Breast epithelium (tissue), 4 donors: ENCODE measurements around the gene AFF3. TPM values are rescaled to one million over a fixed set of nuclear protein-coding genes. Genes with fewer than 3 reads are reported as not detected.

ENCODE experiments used
- DNase-seq, 2 donors: peaks; one replicate each; pipeline ENCODE4 v3.0.0-alpha.2; 2019; ENCODE audit warnings: low spot score in 2 of 2
- H3K27ac ChIP-seq, 2 donors: fragments of 200-600 bp; sonication (generic) in 1 of 2; one replicate each; pipeline ENCODE4 v1.5.1; 2016 to 2019; ENCODE audit warnings: mild to moderate bottlenecking in 1 of 2
- H3K27me3 ChIP-seq, 2 donors: fragments of 200-600 bp; sonication (generic) in 1 of 2; one replicate each; pipeline versions ENCODE4 v1.5.1 to v1.6.0; 2017 to 2019; ENCODE audit warnings: control low read depth in 1 of 2, mild to moderate bottlenecking in 1 of 2
- H3K36me3 ChIP-seq: fragments of 200-600 bp; one replicate; pipeline ENCODE4 v1.5.1; 2019
- H3K4me1 ChIP-seq, 2 donors: fragments of 200-600 bp; sonication (generic); one replicate each; pipeline ENCODE4 v1.5.1; 2016 to 2019; ENCODE audit warnings: control low read depth in 1 of 2
- H3K4me3 ChIP-seq, 3 donors: fragments of 200-600 bp; sonication (generic); 1 replicate in 2 of 3; 2 replicates in 1 of 3; pipeline ENCODE4 v1.5.1; 2016 to 2019; ENCODE audit warnings: mild to moderate bottlenecking in 3 of 3, moderate library complexity in 2 of 3
- H3K9me3 ChIP-seq, 2 donors: fragments of 200-600 bp; sonication (generic) in 1 of 2; one replicate each; pipeline ENCODE4 v1.5.1; 2016 to 2019; ENCODE audit warnings: control low read depth in 1 of 2
- POLR2A ChIP-seq: fragments of 450-650 bp; IDR thresholded peaks from one replicate; pipeline ENCODE4 v1.6.1; 2016; ENCODE audit warnings: antibody characterized with exemption, mild to moderate bottlenecking, moderate library complexity
- POLR2AphosphoS5 ChIP-seq, 3 donors: sonication (generic); formaldehyde crosslinking; IDR thresholded peaks; one replicate each; pipeline ENCODE4 v1.6.1; 2017; ENCODE audit warnings: antibody characterized with exemption in 3 of 3
- intact Hi-C: fragments of 100-400 bp; cut with DNase I; formaldehyde crosslinking; loops from one replicate; pipeline ENCODE4 v1.15.1; 2023; ENCODE audit warnings: low total_unique reads
- total RNA-seq, 3 donors: library from RNA; depleted of rRNA; stranded (reverse); fragments of >200 nt; gene quantifications; one replicate each; pipeline ENCODE4 v1.1.0, GENCODE V29; 2016
- TF ChIP-seq, protein P1 (sequence below), 3 donors: fragments of 450-650 bp; IDR thresholded peaks; one replicate each; pipeline ENCODE4 v1.5.1; 2016 to 2017; ENCODE audit warnings: antibody characterized with exemption in 3 of 3, mild to moderate bottlenecking in 3 of 3, moderate library complexity in 3 of 3

The AFF3 gene
- total RNA-seq, 3 donors from 2014 or later = 8.2 to 116 (median 63.6) TPM

DNA sequence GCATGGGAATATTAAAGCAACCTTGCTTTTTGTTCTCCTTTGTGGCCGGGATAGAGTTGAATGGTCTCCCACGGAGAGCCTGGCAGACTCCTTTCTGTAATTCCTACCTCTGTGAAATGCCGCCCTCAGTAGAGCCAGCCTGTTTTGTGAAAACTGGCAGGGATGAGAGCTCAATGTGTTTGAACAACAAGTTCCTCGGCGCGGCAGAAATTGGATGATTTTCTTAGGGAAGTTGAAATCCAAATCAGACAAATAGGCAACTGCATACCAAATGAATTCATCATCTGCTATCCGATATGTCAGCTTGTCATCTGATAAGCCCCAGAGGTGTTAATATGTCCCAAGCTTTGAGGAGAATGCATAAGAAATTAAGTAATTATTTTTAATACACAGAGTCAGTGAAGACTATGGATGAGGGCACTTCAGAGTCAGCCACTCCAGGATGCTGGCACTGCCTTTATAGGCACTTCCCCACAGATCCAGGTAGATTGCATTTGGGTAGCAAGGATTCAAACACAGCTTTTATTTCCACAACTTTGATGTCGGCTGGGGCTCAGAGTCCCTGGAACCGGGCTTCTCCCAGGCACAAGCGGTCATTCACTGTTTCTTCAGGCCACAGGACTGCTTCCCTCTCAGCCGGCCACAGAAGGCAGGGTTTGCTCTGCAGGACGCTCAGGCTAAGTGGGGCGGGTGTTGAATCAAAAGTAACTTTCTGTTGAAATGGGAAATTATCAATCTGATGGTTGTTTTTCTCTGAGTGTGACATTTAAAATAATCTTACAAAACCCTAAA lies 569.8 kb downstream of the AFF3 start:
- no peaks in the 10 kb centered on the region for H3K36me3 ChIP-seq
- DNase-seq = no peak
- no peak overlapping the region for H3K4me3 ChIP-seq
- no peaks in the 10 kb centered on the region for H3K4me1 ChIP-seq
- H3K27me3 ChIP-seq = no peaks in the 10 kb centered on the region
- H3K9me3 ChIP-seq = no peaks in the 10 kb centered on the region
- TF ChIP-seq POLR2A (no peak), POLR2AphosphoS5 (IDR thresholded peaks at IDR 0.05) (no peak)
- TF ChIP-seq, protein P1, sequence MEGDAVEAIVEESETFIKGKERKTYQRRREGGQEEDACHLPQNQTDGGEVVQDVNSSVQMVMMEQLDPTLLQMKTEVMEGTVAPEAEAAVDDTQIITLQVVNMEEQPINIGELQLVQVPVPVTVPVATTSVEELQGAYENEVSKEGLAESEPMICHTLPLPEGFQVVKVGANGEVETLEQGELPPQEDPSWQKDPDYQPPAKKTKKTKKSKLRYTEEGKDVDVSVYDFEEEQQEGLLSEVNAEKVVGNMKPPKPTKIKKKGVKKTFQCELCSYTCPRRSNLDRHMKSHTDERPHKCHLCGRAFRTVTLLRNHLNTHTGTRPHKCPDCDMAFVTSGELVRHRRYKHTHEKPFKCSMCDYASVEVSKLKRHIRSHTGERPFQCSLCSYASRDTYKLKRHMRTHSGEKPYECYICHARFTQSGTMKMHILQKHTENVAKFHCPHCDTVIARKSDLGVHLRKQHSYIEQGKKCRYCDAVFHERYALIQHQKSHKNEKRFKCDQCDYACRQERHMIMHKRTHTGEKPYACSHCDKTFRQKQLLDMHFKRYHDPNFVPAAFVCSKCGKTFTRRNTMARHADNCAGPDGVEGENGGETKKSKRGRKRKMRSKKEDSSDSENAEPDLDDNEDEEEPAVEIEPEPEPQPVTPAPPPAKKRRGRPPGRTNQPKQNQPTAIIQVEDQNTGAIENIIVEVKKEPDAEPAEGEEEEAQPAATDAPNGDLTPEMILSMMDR (IDR thresholded peaks at IDR 0.05) = no peak
- H3K27ac ChIP-seq = no peak overlapping the region
- intact Hi-C loops = no loop called here

DNA sequence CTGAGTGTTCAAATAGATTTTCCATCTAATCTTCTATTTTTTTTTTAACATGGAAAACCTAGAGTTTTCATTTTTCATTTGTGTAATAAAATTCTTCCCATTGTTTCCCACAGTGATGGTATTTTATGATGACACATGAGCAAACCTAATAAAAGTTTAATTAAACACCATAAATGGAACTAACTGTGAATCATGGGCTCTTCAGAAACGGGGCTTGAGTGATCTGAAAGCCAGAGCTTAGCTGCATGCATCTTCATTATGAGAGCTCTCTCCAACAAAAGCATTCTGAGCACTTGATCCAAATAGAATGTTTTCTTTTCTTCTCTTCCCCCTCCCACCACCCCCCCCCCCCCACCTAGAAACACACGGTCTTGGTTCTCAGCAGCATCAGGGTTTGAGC lies 570.4 kb downstream of the AFF3 start:
- H3K36me3 ChIP-seq = no peaks in the 10 kb centered on the region
- H3K9me3 ChIP-seq = no peaks in the 10 kb centered on the region
- TF ChIP-seq POLR2AphosphoS5 (IDR thresholded peaks at IDR 0.05) (no peak), POLR2A (no peak)
- TF ChIP-seq, protein P1 (IDR thresholded peaks at IDR 0.05) = no peak
- H3K4me3 ChIP-seq = no peak overlapping the region
- H3K27ac ChIP-seq = no peak overlapping the region
- DNase-seq = no peak
- intact Hi-C loops = no loop called here
- no peaks in the 10 kb centered on the region for H3K27me3 ChIP-seq
- H3K4me1 ChIP-seq = no peaks in the 10 kb centered on the region

DNA sequence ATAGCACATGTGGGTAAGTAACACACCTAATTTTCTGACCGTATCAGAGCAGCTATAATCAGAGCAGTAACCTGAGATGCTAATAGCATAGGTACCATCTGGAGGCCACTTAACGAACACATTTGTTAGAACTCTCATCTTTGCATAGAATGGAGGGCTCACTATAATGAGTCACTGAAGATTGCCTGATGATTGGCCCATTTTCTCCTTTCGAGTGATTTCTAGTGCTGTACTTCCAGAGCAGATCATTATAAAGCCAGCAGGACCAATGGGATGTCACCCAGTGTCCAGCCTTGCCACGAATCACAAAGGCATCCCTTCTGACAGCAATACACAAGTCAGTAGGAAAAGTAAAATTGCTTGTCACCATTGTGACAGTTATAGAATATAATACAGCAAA lies 570.9 kb downstream of the AFF3 start:
- H3K27ac ChIP-seq = no peak overlapping the region
- intact Hi-C loops = no loop called here

DNA sequence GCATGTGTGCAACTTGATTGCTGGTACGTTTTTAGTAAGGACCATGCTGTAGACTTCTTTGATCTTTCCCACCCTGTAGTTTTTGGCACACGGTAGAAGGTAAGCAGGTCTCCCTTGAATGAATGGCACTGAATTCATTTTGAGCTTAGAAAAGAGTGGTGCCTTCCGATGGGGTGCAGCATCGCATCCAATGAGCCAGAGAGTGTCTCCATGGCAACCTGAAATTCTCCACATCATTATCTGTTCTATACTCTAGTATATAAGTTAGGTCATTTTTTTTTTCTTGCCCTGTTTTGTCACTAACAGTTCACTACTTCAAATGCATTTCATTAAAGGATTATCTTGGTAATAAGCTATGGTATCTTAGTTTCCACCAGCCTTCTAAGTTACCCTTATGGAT lies 571.4 kb downstream of the AFF3 start:
- H3K27ac ChIP-seq = no peak overlapping the region
- TF ChIP-seq POLR2A (no peak), POLR2AphosphoS5 (IDR thresholded peaks at IDR 0.05) (no peak)
- TF ChIP-seq, protein P1 (IDR thresholded peaks at IDR 0.05) = no peak
- DNase-seq = no peak
- intact Hi-C loops = no loop called here
- H3K36me3 ChIP-seq = no peaks in the 10 kb centered on the region
- H3K4me1 ChIP-seq = no peaks in the 10 kb centered on the region
- H3K9me3 ChIP-seq = no peaks in the 10 kb centered on the region
- no peak overlapping the region for H3K4me3 ChIP-seq
- H3K27me3 ChIP-seq = no peaks in the 10 kb centered on the region

More for the DNA sequence above, 570.9 kb downstream of the AFF3 start:
- Histone ChIP-seq H3K36me3 (no peaks in the 10 kb centered on the region), H3K9me3 (no peaks in the 10 kb centered on the region), H3K4me3 (no peak overlapping the region), H3K4me1 (no peaks in the 10 kb centered on the region), H3K27me3 (no peaks in the 10 kb centered on the region)
- TF ChIP-seq, protein P1 (IDR thresholded peaks at IDR 0.05) = no peak
- TF ChIP-seq POLR2AphosphoS5 (IDR thresholded peaks at IDR 0.05) (no peak), POLR2A (no peak)
- DNase-seq = no peak

DNA sequence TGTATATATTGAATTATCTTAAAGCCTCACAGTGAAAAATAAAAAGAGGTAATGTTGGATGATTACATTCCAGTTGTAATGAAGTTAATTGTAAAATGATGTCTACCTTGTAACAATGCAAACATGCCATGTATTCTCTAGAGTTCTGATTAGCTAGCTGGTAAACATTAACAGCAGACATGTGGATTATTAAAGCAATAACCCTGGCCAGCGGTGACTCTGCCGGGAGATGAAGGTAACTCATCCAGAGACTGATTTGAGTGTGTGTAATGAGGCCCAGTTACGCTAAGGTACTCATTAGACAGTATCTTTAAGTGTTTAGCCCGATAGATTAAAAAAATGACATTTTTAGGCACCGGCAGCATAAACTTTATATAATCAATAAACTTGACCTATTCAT lies 573.0 kb downstream of the AFF3 start:
- H3K27me3 ChIP-seq = no peaks in the 10 kb centered on the region
- no peak for TF ChIP-seq POLR2A
- TF ChIP-seq, protein P1 (IDR thresholded peaks at IDR 0.05) = no peak
- TF ChIP-seq POLR2AphosphoS5 (IDR thresholded peaks at IDR 0.05) = no peak
- no peak overlapping the region for H3K27ac ChIP-seq
- no peak for DNase-seq
- intact Hi-C loops = no loop called here
- no peaks in the 10 kb centered on the region for H3K36me3 ChIP-seq
- no peaks in the 10 kb centered on the region for H3K4me1 ChIP-seq
- no peak overlapping the region for H3K4me3 ChIP-seq
- no peaks in the 10 kb centered on the region for H3K9me3 ChIP-seq
